ENCODE measurements around the gene RSPH6A.
A peak's percentile ranks its signal among the peaks of the same experiment; 100 is the strongest.

The RSPH6A gene

DNA sequence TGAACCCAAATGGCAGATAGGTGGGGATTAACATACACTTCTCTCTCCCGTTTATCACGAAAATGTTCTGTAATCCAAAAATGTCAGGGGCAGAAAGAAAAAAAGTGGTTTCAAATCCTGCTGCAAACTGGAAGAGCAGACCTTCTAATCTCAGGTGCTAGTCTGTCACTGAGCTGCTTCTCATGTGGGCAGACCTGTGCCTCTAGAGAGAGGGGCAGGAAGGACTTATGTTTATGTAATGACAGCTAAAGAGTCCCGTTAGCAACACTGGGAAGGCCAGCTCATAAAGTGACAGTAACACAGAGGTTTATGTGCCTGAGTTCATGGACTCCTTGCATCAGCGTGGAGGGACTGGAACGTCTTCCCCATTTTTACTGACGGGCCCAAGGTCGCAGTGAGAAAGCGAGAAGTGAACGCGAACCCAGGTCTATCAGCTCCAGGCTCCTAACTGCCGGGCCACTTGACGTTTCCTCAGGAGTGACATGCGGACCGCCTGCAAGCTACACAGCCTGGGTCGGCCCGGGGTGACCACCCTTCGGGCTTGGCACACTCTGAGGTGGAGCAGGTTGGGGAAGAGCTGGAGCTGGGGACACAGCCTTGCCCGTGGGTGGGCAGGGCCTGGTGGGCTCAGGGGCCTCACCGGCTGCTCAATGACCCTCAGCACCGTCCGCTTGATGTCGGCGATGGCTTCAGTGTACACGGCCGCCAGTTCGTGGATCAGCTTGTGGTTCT, 9.6 kb upstream of the RSPH6A start:
- DNase-seq: no peak

DNA sequence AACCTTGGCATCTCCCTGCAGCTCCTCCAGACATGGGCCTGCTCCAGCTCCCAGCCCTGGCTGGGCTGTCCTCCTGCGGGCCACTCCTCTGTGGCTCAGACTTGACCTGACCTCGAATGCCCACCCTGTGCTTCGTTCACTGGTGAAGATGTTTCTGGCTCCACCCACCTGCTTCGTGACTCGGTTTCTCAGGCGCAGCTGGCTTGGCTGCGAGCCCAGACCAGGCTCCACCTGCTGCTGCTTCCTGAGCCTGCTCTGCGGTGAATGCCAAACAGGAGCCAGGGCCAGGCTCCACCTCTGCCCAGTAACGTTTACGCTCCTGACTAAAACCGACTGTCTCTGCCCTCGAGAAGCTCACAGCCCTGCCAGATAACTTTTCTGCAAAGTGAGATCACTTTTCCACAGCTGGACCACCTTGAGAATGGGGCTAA, 8.9 kb upstream of the RSPH6A start:
- no peak for DNase-seq

DNA sequence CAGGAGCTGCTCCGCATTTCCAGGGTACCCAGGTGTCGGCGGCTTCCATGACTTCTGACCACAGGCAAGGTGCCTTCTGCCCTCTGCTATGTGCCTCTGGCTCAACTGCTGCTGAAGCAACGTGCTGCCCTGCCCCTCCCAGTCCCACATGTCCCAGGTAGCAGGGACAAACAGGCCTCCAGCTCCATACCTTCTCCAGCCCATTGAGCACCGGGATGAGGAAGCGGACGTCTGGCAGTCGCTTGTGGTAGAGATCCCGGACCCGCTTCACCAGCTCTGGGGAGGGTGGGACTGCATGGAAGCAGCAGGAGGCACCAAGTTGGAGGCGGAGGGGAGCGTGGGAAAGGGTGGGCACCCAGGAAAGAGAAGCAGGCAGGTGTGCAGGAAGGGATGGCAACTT, 8.1 kb upstream of the RSPH6A start:
- no peak for DNase-seq

DNA sequence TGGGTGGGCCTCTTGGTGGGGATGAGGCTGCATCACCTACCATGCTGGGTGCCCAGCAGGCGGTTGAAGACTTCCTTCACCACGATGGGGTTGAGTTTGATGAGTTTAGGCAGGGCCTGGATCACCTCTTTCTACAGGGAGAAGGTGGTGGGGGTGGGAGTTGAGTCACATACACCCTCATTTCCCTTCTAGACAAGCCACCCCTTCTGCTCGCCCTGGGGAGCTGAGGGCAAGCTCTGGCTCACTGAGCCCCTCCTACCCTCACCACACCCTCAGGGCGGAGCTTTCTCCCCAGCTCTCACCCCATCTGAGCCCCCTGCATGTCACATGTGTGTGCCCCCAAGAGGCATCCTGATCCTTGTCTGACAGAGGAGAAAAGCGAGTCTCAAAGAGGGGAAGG, 7.6 kb upstream of the RSPH6A start:
- DNase-seq: no peak

- DNase-seq: no peak
These were observed 6.5 kb upstream of the RSPH6A start for GRCh38 chr19:45821570-45821969.

DNA sequence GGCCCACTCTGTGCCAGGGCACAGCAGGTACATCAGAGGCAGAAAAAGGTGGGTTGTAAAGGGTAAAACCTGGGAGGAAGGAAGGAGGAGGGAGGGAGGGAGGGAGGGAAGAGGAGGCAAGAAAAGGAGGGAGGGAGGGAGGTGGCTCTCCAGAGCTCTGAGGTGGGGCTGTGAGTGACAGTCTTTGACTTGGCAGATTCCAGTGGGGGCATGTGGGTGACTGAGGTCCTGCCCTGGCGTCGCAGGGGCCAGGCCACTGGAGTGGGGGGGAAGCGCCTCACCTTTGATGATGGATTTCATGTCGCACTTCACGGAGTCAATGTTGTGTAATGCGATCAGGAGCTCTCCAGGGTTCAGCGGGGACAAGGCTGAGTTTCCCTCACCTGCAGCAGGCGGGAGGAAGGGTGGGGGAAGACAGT, 6.0 kb upstream of the RSPH6A start:
- DNase-seq: no peak

- no peak for DNase-seq
These were observed 5.5 kb upstream of the RSPH6A start for GRCh38 chr19:45820413-45821102.

DNA sequence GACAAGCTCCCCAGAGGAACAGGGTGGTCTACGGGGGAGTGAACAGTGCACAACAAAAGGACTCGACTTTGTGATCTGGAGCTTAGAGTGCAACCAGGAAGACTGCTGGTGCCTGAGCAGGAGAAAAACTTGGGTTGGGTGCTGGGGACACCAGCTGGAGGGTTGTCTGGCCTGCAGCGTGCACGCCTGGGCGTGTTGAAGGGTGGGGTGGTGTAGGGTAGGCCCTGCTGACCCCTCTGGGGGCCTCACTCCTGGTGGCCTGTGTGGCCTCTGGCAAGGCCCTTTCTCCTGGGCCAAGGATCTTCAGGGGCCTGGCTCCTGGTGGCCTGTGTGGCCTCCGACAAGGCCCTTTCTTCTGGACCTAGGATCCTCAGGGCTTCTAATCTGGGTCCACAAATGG, 4.7 kb upstream of the RSPH6A start:
- DNase-seq: no peak

- DNase-seq: no peak
These were observed 2.7 kb upstream of the RSPH6A start for GRCh38 chr19:45817725-45818301.

DNA sequence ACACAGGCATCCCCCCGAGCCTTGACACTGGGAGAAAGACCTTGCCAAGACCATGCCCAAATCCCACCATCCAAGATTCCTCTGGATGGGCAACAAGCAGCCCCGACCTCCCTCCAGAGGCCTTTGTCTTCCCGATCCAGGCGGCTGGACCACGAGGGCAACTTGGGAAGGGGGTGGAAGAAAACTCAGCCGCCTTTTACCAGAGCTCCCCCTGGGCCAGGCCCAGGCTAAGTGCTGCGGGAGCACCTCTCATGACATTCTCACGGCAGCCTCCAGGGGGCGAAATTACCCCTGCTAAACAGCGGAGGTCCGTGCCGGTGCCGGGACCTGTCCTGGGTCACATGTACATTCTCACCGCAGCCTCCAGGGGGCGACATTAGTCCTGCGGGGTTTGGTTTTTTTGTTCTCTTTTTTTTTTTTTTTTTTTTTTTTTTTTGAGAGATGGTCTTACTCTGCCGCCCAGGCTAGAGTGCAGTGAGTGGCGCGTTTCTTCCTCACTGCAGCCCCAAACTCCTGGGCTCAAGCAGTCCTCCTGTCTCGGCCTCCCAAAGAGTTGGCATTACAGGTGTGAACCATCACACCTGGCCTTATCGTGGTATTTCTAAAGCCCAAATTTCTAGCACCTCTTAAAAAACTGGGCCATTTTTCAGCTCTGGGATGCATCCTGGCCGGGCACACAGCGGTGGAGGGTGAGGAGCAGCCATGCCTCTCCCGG, 2.1 kb upstream of the RSPH6A start:
- peak; percentile 92 for DNase-seq

DNA sequence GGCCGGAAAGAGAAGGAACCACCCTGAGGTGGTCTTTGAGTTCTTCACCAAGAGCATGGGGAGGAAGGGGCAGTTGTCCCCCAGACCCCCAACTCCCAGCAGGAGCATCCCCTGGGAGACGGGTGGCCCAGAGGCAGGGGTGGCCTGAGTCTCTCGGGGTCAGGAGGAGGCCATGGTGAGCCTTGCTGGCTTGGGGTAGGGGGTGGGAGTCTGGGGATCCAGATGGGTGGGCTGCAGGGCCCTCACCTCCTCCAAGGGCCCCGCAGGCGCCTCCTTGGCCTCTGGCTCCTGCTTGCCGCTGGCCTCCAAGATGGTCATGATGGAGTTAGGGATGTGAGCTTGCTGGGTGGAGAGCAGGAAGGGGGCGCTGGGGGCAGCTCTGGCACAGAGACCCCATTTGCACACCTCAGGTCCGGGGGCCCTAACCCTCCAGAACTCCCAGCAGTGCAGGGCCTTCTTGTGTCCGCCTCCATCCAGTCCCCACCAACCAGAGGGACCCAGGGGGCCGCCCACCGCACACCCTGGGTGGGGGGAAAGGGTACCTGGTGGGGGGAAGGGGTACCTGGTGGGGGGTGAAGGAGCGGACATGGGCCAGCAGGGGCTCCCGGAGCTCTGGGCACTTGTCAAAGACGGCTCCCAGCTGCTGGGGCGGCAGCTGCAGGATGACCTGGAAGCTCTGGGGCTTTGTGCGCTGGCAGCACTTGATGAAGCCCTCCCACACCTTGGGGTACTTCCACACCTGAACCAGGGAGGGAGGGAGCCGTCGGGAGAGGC, 1.3 kb upstream of the RSPH6A start:
- no peak for DNase-seq

DNA sequence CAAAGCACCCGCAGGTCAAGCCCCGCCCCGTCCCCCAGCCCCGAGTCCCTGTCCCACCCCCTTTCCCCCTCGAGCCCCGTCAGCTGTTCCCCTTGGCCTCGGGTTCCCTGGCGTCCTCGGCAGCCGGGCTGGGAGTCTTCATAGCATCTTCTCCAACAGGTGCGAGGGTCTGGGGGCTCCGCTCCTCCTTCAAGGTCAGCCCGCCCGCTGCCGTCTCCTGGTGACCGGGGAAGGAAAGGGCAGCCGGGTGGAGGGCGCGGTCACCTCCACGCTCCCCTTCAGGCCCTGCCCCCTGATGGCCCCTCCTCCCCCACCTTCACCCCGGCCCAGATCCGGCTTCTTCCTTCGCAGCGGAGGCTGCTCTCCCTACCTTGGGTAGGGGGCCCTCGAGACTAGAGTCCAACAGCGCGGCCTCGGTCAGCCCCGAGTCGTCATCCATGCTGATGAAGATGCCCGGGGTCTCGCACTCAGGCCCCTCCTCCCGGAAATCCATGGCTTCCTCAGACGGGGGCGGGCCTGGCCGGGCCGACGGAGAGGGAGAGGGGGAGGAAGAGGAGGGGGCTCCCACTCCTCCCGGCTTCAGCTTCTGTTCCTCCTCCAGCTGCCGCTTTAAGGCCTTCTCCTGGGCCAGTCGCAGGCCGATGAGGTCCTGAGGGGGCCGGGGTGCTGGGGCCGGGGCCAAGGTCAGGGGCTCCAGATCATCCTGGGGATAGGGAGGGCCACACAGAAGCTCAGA, 541 bp upstream of the RSPH6A start:
- DNase-seq: peak; percentile 73

DNA sequence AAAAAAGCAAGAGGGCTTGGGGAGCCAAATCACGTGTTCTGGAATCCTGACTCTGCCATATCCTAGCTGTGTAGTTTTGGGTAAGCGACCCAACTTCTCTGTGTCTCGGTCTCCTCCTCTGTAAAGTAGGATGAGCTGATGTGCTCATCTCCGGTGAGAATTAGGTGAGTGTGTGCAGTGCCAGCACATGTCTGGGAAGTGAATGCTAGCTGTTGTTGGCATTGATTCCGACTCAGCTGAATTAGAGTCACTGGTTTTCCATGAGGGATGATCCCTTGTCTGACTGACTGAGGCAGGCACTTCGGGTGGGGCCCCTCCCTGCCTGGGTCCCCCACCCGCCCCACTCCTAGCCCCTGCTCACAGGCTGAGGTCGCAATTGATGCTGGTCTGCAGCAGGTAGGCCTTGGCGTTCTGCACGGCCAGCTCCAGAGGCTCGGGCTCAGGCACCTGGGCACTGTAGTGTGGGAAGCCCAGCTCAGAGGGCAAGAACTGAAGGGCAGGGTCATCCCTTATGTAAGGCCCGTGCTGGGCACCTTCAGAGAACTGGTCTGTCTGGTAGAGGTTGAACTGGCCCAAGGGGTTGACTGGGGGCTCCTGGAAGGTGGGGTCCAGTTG, 835 bp downstream of the RSPH6A start:
- no peak for DNase-seq

- no peak for DNase-seq
These were observed 2.8 kb downstream of the RSPH6A start for GRCh38 chr19:45812297-45812696.

- no peak for DNase-seq
These were observed 5.4 kb downstream of the RSPH6A start for GRCh38 chr19:45809643-45810159.

DNA sequence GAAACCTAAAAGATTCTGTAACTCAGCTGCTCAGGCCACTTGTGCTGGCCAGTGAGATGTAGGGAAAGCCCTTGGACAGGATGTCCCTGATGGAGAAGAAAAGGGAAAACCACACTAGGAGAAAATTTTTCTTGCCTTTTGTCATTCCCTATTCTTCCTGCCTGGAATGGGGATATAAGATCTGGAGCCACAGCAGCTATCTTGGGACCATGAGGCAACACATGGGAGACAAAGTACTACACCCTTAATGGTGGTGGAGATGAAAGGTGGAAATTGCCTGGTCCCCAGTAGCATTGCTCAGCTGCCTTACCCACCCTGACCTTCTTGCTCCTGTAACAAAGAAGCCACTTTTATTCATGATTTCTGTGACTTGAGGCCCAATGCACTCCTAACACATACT, 9.4 kb downstream of the RSPH6A start:
- no peak for DNase-seq

DNA sequence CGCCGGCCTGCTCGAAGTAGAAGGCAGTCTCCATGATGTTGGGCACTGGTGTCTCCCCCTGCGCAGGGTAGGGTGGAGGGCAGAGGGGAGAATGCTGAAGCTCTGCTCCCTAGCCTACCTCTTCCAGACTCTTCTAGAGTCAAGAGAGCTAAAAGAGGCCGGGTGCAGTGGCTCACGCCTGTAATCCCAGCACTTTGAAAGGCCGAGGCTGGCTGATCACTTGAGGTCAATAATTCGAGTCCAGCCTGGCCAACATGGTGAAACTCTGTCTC, 10.2 kb downstream of the RSPH6A start:
- no peak for DNase-seq

DNA sequence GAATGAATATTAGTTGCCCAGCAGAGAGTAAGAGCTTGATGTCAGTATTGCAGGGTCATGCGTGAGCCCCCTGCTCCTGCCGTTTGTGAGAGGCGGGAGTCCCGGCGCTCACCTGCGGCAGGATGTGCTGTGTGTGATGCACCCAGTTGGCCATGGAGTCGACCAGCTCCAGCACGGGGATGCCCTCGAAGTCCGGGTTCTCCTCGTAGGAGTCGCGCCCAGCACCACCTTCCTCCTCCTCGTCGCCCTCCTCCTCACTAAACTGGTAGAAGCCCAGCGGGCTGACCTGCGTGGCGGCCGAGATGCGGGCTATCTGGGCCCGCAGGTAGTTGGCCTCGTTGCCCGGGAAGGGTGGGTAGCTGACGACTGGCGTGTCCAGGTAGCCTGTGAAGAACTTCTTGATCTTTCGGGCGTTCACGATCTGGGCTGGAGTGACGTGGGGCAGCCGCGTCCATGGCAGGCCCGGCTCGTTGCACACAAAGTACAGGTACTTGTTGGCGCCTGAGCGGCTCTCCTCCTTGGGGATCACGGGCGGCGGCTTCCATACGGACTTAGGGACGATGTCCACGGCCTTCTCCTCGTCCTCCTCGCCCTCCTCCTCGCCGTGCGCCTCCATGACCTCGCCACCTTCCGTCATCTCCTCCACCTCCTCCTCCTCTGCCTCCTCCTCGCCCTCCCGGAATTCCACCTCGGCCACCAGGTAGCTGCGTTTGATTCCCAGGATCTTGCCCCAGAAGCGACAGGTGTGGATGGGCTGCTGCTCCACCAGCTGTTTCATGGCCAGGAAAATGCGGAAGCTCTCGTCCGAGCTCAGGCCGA, 10.8 kb downstream of the RSPH6A start:
- DNase-seq: no peak

GRCh38 chr19:45801603-45802175, 13.4 kb downstream of the RSPH6A start:
- no peak for DNase-seq

DNA sequence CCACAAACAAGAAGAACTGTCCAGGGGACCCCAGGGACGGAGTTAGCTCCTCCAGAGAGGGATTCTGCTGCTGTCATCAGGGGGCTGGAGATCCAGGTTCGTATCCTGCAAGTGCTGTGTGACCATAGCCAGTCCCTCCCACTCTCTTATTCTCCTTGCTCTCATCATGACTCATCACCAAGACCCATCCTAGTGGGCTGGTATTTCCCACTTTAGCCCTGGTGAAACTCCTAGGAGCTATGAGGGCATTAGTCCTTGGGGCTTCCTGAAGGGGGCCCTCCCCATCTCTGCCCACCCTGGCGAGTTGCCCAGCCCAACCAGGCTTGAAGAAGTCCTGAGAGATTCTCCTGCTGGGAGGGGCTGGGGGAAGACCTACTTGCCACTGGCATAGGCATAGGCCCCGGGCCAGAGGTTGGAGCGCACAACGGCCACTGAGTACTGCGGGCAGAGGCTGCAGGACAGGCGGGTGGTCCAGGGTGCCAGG, 15.0 kb downstream of the RSPH6A start:
- DNase-seq: no peak

Data from retina (tissue), 1 donor.